A549 (cell line): Measurements from ENCODE around the gene C3orf18.

Source experiments
- BHLHE40 ChIP-seq: IDR thresholded peaks from 2 replicates; pipeline ENCODE4 v1.6.1; 2012; ENCODE audit warnings: low read depth, low read length, inconsistent platforms
- CEBPB ChIP-seq, 2 experiments: fragments of >200 bp in 1 of 2; sonication (Bioruptor Twin) in 1 of 2; formaldehyde crosslinking in 1 of 2; IDR thresholded peaks; 2 replicates each; pipeline ENCODE4 v1.6.1; 2012 to 2016
- KDM5A ChIP-seq: fragments of 200-600 bp; sonication (generic); IDR thresholded peaks from 2 replicates; pipeline ENCODE4 v1.6.1; 2016; ENCODE audit warnings: antibody characterized with exemption, mild to moderate bottlenecking
- MAX ChIP-seq: IDR thresholded peaks from 2 replicates; pipeline ENCODE4 v1.6.1; 2012
- POLR2AphosphoS2 ChIP-seq: conservative IDR thresholded peaks from 2 replicates; pipeline ENCODE4 v1.6.1; 2012; ENCODE audit warnings: low read length, improper control_type of control experiment, inconsistent platforms
- RFX5 ChIP-seq: fragments of 450-650 bp; IDR thresholded peaks from 2 replicates; pipeline ENCODE4 v1.7.1; 2014; ENCODE audit warnings: antibody characterized with exemption, mild to moderate bottlenecking, moderate library complexity
- TF ChIP-seq, protein P1 (sequence below): fragments of >200 bp; sonication (Bioruptor Twin); formaldehyde crosslinking; IDR thresholded peaks from 3 replicates; pipeline ENCODE4 v1.5.1; 2016

DNA sequence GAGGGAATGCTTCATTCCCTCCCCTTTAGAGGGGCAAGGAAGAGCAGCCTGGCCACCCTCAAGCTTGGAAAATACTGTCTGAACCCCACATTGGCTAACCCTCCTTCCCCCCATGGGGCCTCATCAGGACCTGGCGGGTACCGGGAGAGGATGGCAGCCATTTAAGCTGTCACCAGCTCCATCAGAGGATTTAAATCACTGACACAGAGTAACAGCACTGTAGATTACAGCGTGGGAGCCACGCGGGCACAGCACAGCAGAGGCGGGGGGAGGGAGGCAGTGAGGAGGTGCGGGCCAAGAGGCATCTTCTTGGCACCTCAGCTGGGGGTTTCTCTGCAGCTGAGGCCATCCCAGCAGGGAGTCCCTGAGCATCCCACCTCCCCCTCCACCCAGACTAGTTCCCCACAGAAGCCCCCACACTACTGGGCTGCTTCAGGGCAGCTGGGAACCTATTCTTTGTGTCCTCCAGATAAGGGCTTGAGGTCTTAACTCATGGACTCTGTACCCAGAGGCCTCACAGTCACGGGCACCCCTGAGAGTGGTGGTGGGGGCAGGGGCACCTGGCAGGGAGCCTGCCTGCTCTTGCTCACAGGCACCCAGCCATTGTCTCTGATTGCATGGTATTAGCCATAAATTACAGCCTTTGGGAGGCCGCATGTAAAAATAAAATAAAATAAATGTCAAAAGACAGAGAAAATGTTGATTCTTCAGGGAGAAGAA, 42.2 kb downstream of the C3orf18 start:
- TF ChIP-seq, protein P1, sequence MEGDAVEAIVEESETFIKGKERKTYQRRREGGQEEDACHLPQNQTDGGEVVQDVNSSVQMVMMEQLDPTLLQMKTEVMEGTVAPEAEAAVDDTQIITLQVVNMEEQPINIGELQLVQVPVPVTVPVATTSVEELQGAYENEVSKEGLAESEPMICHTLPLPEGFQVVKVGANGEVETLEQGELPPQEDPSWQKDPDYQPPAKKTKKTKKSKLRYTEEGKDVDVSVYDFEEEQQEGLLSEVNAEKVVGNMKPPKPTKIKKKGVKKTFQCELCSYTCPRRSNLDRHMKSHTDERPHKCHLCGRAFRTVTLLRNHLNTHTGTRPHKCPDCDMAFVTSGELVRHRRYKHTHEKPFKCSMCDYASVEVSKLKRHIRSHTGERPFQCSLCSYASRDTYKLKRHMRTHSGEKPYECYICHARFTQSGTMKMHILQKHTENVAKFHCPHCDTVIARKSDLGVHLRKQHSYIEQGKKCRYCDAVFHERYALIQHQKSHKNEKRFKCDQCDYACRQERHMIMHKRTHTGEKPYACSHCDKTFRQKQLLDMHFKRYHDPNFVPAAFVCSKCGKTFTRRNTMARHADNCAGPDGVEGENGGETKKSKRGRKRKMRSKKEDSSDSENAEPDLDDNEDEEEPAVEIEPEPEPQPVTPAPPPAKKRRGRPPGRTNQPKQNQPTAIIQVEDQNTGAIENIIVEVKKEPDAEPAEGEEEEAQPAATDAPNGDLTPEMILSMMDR: no peak
- TF ChIP-seq CEBPB (IDR thresholded peaks at IDR 0.05): no peak
- no peak for TF ChIP-seq KDM5A
- no peak for TF ChIP-seq POLR2AphosphoS2
- no peak for TF ChIP-seq BHLHE40
- TF ChIP-seq RFX5: no peak
- TF ChIP-seq MAX: no peak
